ENCODE results near the gene RAB44.

GRCh38 chr6:36757943-36758508 is 60.4 kb downstream of the RAB44 start:
- TF ChIP-seq POLR2A (IDR thresholded peaks at IDR 0.05) (no peak), CTCF (IDR thresholded peaks at IDR 0.05) (no peak), POLR2AphosphoS5 (IDR thresholded peaks at IDR 0.05) (no peak), EP300 (IDR thresholded peaks at IDR 0.05) (no peak)

All from stomach (tissue), 4 donors.